Activated naive CD8-positive, alpha-beta T cell treated with anti-CD3 and anti-CD28 coated beads, Interleukin-2, amount 10 ng/mL, durations not matched to agents 7 days and 5 days (primary cell): ENCODE measurements around the gene GNLY. TPM values are rescaled to one million over a fixed set of nuclear protein-coding genes. Genes with fewer than 3 reads are reported as not detected.

Source experiments
- ATAC-seq: fragments of 150-1000 bp; cut with Tn5 transposase; one replicate; pipeline ENCODE4 v1.10.0; 2021; ENCODE audit warnings: low read depth, moderate library complexity
- POLR2A ChIA-PET: fragments of 350-600 bp; sonication (Branson Sonifier 250); formaldehyde crosslinking; loops from one replicate; lab custom pipeline; 2021; ENCODE audit warnings: antibody characterized with exemption; lab: Charles Lee
- DNase-seq: peaks from one replicate; pipeline ENCODE4 v3.0.0; 2021
- H3K27ac Mint-ChIP-seq: one replicate; pipeline ENCODE4 v1.8.0; 2022; ENCODE audit warnings: mild to moderate bottlenecking, mixed read lengths
- H3K27me3 Mint-ChIP-seq: one replicate; pipeline ENCODE4 v1.8.0; 2022; ENCODE audit warnings: mild to moderate bottlenecking, moderate library complexity, mixed read lengths
- H3K36me3 Mint-ChIP-seq: one replicate; pipeline ENCODE4 v1.8.0; 2021; ENCODE audit warnings: mild to moderate bottlenecking, mixed read lengths
- H3K4me1 Mint-ChIP-seq: one replicate; pipeline ENCODE4 v1.8.0; 2021; ENCODE audit warnings: mixed read lengths
- H3K4me3 Mint-ChIP-seq: one replicate; pipeline ENCODE4 v1.8.0; 2022; ENCODE audit warnings: mild to moderate bottlenecking, moderate library complexity, mixed read lengths
- H3K9me3 Mint-ChIP-seq: one replicate; pipeline ENCODE4 v1.8.0; 2021; ENCODE audit warnings: mixed read lengths
- total RNA-seq, 2 experiments: library from RNA; stranded (reverse); gene quantifications; one replicate each; pipeline ENCODE4 v1.2.3, GENCODE V29; 2021

The GNLY gene
- total RNA-seq, 2 experiments from 2014 or later, result 22.0 to 27.5 TPM

DNA sequence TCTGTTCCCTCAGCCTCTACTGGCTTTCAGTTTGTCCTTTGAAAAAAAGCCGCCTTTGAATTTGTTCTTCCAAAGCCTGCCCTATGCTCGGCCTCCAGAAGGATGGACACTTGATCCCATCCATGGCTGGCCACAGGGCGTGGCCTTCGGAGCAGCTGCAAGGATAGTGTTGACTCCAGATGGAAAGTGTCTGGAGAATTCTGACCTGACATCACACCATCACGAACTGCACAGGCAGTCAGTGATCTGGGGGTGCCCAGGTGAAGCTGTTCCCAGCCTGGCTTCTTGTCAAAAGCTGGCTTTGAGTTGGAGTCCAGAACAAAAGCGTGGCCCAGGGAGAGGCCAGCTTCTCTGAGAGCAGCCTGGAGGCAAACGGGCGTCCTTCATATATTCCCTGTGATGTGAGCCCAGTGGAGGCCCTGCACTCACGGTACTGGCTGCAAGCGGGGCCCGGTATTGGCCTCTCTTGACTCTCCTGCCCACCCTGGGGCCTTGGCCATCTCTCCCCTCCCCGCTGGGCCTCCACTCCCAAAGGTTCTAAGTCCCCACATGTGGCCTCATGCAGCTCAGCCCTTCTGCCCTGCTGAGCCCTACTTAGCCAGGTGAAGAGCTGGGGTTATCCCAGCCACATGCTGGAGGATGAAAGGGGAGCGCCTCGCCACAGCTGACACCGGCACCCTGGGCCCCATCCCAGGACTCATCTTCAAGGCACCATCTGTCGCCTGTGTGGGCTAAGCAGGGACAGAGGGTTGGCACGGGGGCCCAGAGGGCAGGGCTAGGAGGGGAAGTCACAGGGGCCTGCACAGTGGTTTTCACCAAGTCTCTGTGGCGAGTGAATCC, 39.2 kb downstream of the GNLY start:
- no peaks in the 10 kb centered on the region for H3K36me3 Mint-ChIP-seq
- DNase-seq, result no peak
- no peak overlapping the region for H3K27ac Mint-ChIP-seq
- POLR2A ChIA-PET, result no interaction called here
- peaks cover 23% of the 10 kb centered on the region for H3K27me3 Mint-ChIP-seq
- no peaks in the 10 kb centered on the region for H3K9me3 Mint-ChIP-seq
- peaks cover 6% of the 10 kb centered on the region for H3K4me1 Mint-ChIP-seq
- no peak for ATAC-seq
- H3K4me3 Mint-ChIP-seq, result no peak overlapping the region

DNA sequence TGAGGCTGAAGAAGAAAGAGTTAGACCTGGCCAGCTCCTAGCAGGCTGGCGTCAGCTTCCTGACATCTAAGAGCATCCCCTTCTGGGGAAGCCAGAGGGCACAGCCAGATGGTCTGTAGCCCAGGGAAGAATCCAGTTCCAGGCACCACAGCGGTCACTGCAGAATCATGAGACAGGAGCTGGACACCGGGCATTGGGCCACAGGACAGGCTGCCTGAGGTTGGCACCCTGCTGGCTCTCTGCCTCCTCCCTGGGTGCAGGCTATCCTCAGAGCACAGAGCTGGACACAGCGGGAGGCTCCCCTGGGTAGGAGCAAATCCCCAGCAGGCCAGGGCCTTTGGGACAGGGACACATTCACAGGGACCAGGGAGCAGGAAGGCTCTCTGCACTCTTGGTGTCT, 39.9 kb downstream of the GNLY start:
- Mint-ChIP-seq H3K4me3 (no peak overlapping the region), H3K27me3 (peaks cover 29% of the 10 kb centered on the region), H3K27ac (no peak overlapping the region), H3K36me3 (no peaks in the 10 kb centered on the region), H3K9me3 (no peaks in the 10 kb centered on the region), H3K4me1 (peaks cover 5% of the 10 kb centered on the region)
- no peak for DNase-seq
- no peak for ATAC-seq
- POLR2A ChIA-PET, result no interaction called here

DNA sequence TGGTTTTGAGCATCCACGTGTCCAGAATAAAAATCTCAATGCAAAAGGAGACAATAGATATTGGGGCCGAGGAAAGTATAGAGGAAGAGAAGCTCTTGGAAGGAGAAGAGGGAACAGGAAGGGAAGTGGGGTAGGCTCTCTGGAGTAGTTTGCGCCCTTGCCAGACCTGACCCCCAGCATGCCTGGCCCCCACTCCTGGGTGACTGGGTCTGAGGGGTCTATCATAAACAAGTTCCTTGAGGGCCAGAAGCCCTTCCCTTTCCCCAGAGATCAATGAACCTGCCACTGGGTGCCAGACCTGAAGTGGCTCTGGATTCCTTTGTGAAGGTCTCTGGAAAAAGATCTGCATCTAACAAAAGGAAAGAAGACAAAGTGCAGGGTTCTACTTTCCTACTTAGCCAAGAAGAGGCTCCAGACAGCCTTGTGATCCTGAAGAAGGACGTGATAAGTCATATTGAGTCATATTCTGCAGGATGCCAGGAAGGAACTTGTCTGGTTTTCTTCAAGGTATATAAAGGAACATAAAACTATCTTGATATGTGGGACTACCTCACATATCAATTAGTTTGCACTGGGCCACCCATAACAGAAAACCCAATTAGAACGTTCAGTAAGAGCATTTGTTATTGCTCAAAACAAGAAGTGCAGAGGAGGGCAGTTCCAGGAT, 40.9 kb downstream of the GNLY start:
- POLR2A ChIA-PET, result interaction anchor here (0.5 kb wide), 1 partner anchor 780 kb away, joined by 3 read pairs; no protein-coding TSS in a partner anchor
- DNase-seq, result no peak
- ATAC-seq, result no peak
- Mint-ChIP-seq H3K9me3 (no peaks in the 10 kb centered on the region), H3K36me3 (no peaks in the 10 kb centered on the region), H3K27ac (no peak overlapping the region), H3K4me1 (no peaks in the 10 kb centered on the region), H3K27me3 (peaks cover 39% of the 10 kb centered on the region), H3K4me3 (no peak overlapping the region)

DNA sequence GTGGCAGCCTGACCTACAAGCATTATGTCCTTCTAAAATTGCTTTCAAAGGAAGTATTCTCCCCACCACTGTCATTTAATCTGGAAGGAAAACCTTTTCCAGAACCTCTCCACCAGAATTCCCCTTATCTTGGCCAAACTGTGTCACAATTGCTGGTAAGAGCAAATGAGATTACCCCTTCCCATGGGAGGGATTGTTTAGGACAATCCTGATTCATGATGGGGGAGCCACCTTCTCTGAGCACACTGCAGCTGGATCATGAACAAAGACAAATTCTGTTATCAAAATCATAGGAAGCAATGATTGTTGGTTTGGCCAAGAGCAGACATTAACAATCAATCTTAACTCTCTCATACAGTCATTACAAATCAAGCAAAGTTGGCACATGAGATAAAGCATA, 41.5 kb downstream of the GNLY start:
- H3K36me3 Mint-ChIP-seq, result no peaks in the 10 kb centered on the region
- no peak overlapping the region for H3K27ac Mint-ChIP-seq
- H3K9me3 Mint-ChIP-seq, result no peaks in the 10 kb centered on the region
- ATAC-seq (no peak), DNase-seq (no peak)
- no peak overlapping the region for H3K4me3 Mint-ChIP-seq
- H3K27me3 Mint-ChIP-seq, result peaks cover 39% of the 10 kb centered on the region
- POLR2A ChIA-PET, result interaction anchor here (0.5 kb wide), 1 partner anchor 781 kb away, joined by 3 read pairs; no protein-coding TSS in a partner anchor
- H3K4me1 Mint-ChIP-seq, result no peaks in the 10 kb centered on the region

DNA sequence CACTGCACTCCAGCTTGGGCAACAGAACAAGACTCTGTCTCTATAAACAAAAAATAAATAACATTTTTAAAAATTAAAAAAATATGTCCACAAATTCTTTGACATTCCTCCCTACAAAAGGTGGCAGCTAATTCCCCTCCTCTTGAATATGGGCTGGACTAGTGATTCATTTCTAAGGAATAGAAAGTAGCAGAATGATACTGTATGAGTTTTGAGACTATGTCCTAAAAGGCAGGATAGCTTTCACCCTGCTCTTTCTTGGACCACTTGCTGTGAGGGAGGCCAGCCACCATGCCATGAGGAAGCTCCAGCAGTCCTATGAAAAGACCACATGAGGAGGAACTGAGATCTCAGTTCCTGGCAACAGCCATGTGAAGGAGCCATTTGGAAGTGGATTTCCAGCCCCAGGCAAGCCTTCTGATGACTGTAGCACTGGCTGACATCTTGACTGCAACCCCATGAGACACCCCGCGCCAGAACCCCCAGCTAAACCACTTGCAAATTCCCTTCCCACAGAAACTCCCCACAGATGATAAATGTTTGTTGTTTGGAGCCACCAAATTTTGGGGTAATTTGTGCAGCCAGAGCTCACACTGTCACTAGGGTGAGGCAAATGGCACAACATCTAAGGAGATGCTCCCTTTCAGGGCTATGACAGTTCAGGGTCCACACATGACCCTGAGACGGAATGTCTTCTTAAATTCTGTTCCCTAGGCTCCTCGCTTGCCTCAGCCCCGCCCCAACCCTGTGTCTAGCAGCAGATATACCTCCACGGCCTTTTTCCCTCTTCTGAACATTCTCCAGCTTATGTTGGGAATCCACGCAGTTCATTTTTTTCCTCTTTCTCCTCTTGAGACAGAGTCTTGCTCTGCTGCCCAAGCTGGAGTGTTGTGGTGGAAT, 42.5 kb downstream of the GNLY start:
- H3K27me3 Mint-ChIP-seq, result peaks cover 46% of the 10 kb centered on the region
- DNase-seq, result no peak
- no peak overlapping the region for H3K4me3 Mint-ChIP-seq
- no peaks in the 10 kb centered on the region for H3K9me3 Mint-ChIP-seq
- no peaks in the 10 kb centered on the region for H3K4me1 Mint-ChIP-seq
- no peaks in the 10 kb centered on the region for H3K36me3 Mint-ChIP-seq
- ATAC-seq, result no peak
- no peak overlapping the region for H3K27ac Mint-ChIP-seq
- POLR2A ChIA-PET, result no interaction called here

DNA sequence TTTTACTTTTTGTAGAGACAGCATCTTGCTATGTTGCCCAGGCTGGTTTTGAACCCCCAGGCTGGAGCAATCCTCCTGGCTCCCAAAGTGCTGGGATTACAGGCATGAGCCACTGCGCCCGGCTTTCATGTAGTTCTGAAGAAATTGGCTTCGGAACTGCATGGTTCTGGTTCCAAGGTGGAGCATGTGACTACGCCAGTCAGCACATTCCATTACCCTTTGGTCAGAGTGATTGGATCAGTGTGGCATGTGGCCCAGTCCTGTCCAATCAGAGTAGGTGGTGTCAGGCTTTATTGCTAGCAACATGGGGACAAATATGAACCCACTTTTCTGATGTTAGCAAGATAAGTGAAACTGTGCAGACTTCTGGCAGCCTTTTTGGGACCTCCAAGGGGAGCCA, 43.3 kb downstream of the GNLY start:
- H3K36me3 Mint-ChIP-seq, result no peaks in the 10 kb centered on the region
- ATAC-seq (no peak), DNase-seq (no peak)
- H3K4me1 Mint-ChIP-seq, result no peaks in the 10 kb centered on the region
- no peaks in the 10 kb centered on the region for H3K9me3 Mint-ChIP-seq
- POLR2A ChIA-PET, result no interaction called here
- H3K27ac Mint-ChIP-seq, result no peak overlapping the region
- peaks cover 53% of the 10 kb centered on the region for H3K27me3 Mint-ChIP-seq
- H3K4me3 Mint-ChIP-seq, result no peak overlapping the region

DNA sequence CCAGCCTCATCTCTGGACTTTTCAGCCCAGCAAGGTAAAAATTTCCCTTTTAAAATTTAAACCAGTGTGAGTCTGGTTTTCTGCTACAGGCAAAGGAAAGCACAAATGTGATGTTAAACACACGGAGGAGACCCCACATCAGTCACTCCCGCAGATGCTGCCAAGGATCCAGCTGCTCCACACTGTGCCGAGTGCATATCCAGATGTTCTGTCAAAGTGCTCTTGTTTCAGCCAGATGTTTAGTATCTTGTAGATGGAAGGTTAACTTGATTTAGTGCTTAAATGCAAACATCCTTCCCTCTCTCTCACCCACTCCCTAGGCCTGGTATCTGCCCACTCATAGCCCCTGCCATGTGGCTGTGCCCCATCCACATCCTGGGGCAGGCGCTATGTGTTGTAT, 43.8 kb downstream of the GNLY start:
- Mint-ChIP-seq H3K27ac (no peak overlapping the region), H3K4me3 (no peak overlapping the region), H3K36me3 (no peaks in the 10 kb centered on the region), H3K4me1 (no peaks in the 10 kb centered on the region), H3K9me3 (no peaks in the 10 kb centered on the region), H3K27me3 (peaks cover 55% of the 10 kb centered on the region)
- no peak for DNase-seq
- POLR2A ChIA-PET, result no interaction called here
- no peak for ATAC-seq

DNA sequence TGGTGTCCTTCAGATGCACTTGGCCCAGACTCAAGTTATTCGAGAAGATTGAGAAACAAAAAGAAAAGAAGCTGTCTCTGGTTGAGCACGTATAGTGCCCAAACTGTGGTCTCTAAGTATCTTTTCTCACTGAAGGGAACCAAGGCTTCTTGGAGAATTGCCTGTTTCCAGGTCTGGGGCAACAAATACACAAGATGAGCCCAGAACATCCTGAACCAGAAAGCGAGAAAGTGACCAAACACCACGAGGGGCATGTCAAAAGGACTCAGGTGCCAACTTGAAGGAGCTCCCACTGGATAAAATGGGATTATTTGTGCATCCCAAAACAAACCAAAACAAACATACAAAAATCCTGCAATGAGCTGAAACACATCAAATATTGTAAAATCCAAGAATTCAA, 46.0 kb downstream of the GNLY start:
- Mint-ChIP-seq H3K27me3 (peaks cover 63% of the 10 kb centered on the region), H3K4me1 (no peaks in the 10 kb centered on the region), H3K27ac (no peak overlapping the region), H3K9me3 (no peaks in the 10 kb centered on the region), H3K36me3 (no peaks in the 10 kb centered on the region), H3K4me3 (no peak overlapping the region)
- DNase-seq (no peak), ATAC-seq (no peak)
- POLR2A ChIA-PET, result no interaction called here

DNA sequence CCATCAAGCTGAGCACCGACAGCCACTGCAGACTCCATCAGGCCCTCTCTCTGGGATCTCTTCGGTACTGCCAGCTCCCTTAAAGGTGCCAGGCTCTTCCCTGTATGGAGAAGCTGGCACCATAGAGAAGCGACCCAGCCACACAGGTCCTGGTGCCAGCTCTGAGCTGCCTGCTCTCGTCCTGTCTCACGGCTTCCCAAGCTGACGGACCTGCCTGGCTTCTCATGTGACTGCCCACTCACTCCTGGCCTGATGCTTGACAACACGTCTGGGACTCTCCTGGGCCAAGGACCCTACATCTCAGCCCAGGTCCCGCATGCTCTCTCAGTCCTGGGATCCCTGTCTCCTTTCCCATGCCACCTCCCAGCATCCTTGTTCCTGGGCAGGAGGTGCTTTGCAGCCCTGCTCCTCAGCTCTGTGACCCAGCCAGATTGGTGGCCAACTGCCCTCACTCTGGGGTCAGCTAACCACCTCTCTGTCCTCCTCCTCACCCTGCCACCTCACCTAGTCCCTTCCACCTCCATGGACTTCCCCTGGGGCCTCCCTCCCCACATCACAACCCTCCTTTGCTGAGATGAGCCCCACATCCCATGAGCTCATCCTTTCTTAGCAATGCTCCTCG, 47.2 kb downstream of the GNLY start:
- Mint-ChIP-seq H3K9me3 (no peaks in the 10 kb centered on the region), H3K36me3 (no peaks in the 10 kb centered on the region), H3K27me3 (peaks cover 74% of the 10 kb centered on the region), H3K4me3 (no peak overlapping the region), H3K27ac (no peak overlapping the region), H3K4me1 (no peaks in the 10 kb centered on the region)
- POLR2A ChIA-PET, result no interaction called here
- DNase-seq, result no peak
- ATAC-seq, result no peak

DNA sequence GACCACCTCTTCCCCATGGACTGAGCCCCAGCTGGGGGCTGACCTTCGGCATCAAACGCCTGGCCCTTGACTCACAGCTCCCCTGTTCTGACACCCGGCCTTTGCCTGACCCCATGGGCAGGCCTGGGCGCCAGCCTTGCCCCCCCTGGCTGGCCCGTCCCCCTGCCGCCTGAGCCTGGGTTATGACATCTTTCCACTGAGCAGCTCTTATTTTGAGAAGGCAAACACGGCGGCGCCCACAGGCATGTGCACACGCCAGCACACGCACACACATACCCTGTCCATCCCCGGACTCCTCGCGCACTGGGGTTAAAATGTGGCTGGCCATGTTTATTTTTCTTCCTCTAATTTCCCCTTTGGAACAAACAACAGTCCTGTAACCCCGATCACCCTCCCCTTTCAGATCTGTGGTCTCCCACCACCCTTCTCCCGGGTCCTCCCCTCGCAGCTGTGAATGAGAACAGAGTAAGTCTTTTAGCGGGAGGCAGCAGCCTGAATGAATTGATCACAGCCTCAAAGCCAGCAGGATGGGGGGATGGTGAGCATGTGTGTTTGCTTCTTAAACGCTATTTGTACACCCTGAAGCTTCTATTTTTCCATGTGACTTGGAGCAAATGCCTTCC, 47.8 kb downstream of the GNLY start:
- Mint-ChIP-seq H3K4me1 (no peaks in the 10 kb centered on the region), H3K4me3 (no peak overlapping the region), H3K9me3 (no peaks in the 10 kb centered on the region), H3K27me3 (peaks cover 74% of the 10 kb centered on the region), H3K27ac (no peak overlapping the region), H3K36me3 (no peaks in the 10 kb centered on the region)
- POLR2A ChIA-PET, result interaction anchor here (0.7 kb wide), 1 partner anchor 29 kb away, joined by 4 read pairs; no protein-coding TSS in a partner anchor
- ATAC-seq (no peak), DNase-seq (no peak)

DNA sequence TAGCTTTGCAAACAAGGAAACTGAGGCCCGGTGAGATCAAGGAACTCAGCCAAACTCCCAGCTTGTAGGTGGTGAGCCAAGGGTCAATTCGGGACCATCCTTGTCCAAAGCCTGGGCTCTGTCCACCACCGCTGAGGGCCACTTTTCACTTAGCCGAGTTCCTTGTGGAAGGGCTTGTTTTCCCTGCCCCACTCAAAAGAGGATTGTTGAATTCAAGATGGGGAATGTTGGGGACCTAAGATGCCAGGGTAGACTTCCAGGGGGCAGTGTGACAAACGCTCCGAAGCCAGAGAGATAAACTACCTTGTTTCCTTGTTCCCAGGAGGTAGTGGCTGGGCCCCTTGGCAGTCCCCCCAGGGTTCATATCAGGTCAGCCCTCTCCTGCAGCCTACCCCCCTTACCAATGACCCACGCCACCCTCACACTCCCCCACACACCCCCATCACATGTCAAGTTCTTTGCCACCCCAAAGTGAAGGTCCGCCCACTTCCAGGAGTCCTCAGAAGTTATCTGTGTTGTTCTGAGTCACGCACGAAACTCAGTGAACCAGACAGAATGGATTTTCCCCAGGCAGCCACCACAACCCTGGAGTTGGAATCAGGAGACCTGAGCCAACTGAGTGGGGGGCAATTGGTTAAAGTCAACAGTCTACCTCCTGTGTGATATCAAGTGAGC, 49.3 kb downstream of the GNLY start:
- POLR2A ChIA-PET, result no interaction called here
- no peak overlapping the region for H3K4me3 Mint-ChIP-seq
- ATAC-seq (peak; percentile 26), DNase-seq (no peak)
- no peaks in the 10 kb centered on the region for H3K9me3 Mint-ChIP-seq
- no peak overlapping the region for H3K27ac Mint-ChIP-seq
- H3K4me1 Mint-ChIP-seq, result peaks cover 1% of the 10 kb centered on the region
- H3K36me3 Mint-ChIP-seq, result no peaks in the 10 kb centered on the region
- H3K27me3 Mint-ChIP-seq, result peaks cover 79% of the 10 kb centered on the region

DNA sequence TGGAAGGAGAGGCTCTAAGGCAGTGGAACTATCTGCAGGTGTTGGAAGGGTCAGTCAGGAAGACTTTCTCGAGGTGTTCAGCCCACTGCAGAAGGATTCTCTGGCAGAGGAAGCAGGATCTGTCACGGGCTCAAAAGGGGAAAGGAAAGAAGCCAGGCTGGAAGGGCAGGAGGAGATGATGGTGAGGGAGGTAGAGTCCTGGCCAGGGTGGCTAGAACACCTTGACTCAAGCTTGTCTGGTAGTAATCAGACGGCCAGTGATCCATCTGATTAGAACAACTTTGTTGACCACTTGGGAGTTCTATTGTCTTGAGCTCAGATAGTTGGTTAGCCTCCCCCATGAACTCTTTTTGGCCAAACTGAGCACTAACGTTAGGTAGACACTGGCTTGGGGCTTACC, 49.9 kb downstream of the GNLY start:
- ATAC-seq (no peak), DNase-seq (no peak)
- Mint-ChIP-seq H3K27me3 (peaks cover 75% of the 10 kb centered on the region), H3K27ac (no peak overlapping the region), H3K4me3 (no peak overlapping the region), H3K9me3 (no peaks in the 10 kb centered on the region), H3K36me3 (no peaks in the 10 kb centered on the region), H3K4me1 (peaks cover 1% of the 10 kb centered on the region)
- POLR2A ChIA-PET, result interaction anchor here (1.0 kb wide), 1 partner anchor 27 kb away, joined by 3 read pairs; no protein-coding TSS in a partner anchor
